HepG2 (cell line): ENCODE measurements around the gene TRRAP. TPM values are rescaled to one million over a fixed set of nuclear protein-coding genes. Genes with fewer than 3 reads are reported as not detected.
A peak's percentile ranks its signal among the peaks of the same experiment; 100 is the strongest.

Experiments used
- HNRNPH1 ChIP-seq: fragments of 200-400 bp; formaldehyde crosslinking; optimal IDR thresholded peaks from 2 replicates; pipeline ENCODE3; 2017; ENCODE audit warnings: mild to moderate bottlenecking, low read depth, low read length
- KDM4B ChIP-seq: sonication (generic); formaldehyde crosslinking; IDR thresholded peaks from 2 replicates; pipeline ENCODE4 v1.4.0; 2020; ENCODE audit warnings: missing genetic modification reagents
- REPIN1 ChIP-seq: sonication (generic); formaldehyde crosslinking; IDR thresholded peaks from 2 replicates; pipeline ENCODE4 v1.8.0; 2022; ENCODE audit warnings: missing genetic modification reagents, low read depth, mild to moderate bottlenecking, borderline replicate concordance
- RNF219 ChIP-seq: sonication (generic); formaldehyde crosslinking; IDR thresholded peaks from 2 replicates; pipeline ENCODE4 v1.5.0; 2020; ENCODE audit warnings: mild to moderate bottlenecking, missing genetic modification reagents
- SATB2 ChIP-seq: sonication (generic); formaldehyde crosslinking; IDR thresholded peaks from 2 replicates; pipeline ENCODE4 v1.5.0; 2020; ENCODE audit warnings: missing genetic modification reagents
- SNAI1 ChIP-seq: sonication (generic); formaldehyde crosslinking; IDR thresholded peaks from 2 replicates; pipeline ENCODE4 v1.5.0; 2020; ENCODE audit warnings: mild to moderate bottlenecking, missing genetic modification reagents, borderline replicate concordance
- ZFP82 ChIP-seq: sonication (generic); formaldehyde crosslinking; IDR thresholded peaks from 2 replicates; pipeline ENCODE4 v1.5.1; 2020; ENCODE audit warnings: mild to moderate bottlenecking, missing genetic modification reagents, borderline replicate concordance
- ZFP91 ChIP-seq: sonication (generic); formaldehyde crosslinking; IDR thresholded peaks from 2 replicates; pipeline ENCODE4 v1.9.0; 2022; ENCODE audit warnings: missing genetic modification reagents, mild to moderate bottlenecking, borderline replicate concordance
- ZMAT3 ChIP-seq: sonication (generic); formaldehyde crosslinking; conservative IDR thresholded peaks from 2 replicates; pipeline ENCODE4 v1.7.0; 2021; ENCODE audit warnings: missing genetic modification reagents
- ZNF280D ChIP-seq: sonication (generic); formaldehyde crosslinking; IDR thresholded peaks from 2 replicates; pipeline ENCODE4 v1.5.1; 2020; ENCODE audit warnings: mild to moderate bottlenecking, missing genetic modification reagents
- ZNF430 ChIP-seq: sonication (generic); formaldehyde crosslinking; IDR thresholded peaks from 2 replicates; pipeline ENCODE4 v1.9.0; 2021; ENCODE audit warnings: mild to moderate bottlenecking, missing genetic modification reagents
- ZNF451 ChIP-seq: sonication (generic); formaldehyde crosslinking; IDR thresholded peaks from 2 replicates; pipeline ENCODE4 v1.5.0; 2020; ENCODE audit warnings: mild to moderate bottlenecking, missing genetic modification reagents
- ZNF530 ChIP-seq: sonication (generic); formaldehyde crosslinking; IDR thresholded peaks from 2 replicates; pipeline ENCODE4 v1.5.0; 2020; ENCODE audit warnings: low read depth, mild to moderate bottlenecking, missing genetic modification reagents
- ZNF749 ChIP-seq: sonication (generic); formaldehyde crosslinking; IDR thresholded peaks from 2 replicates; pipeline ENCODE4 v1.8.0; 2022; ENCODE audit warnings: mild to moderate bottlenecking, missing genetic modification reagents, moderate library complexity, borderline replicate concordance
- polyA plus RNA-seq, 8 experiments: library from polyadenylated mRNA; depleted of rRNA in 3 of 8; stranded (reverse) in 7 of 8; unstranded in 1 of 8; fragments of >200 nt; fragmentation: Illumina TruSeq in 4 of 8; extraction: Trizol in 4 of 8; gene quantifications; 2 replicates each; pipeline versions ENCODE4 v1.2.1 to v1.2.3, GENCODE V29; 2011 to 2016; ENCODE audit warnings: low read depth in 4 of 8, missing spikeins in 1 of 8, mixed read lengths in 1 of 8; ENCODE audit not compliant: insufficient read depth in 1 of 8
- total RNA-seq, 5 experiments: library from RNA; depleted of rRNA; stranded (reverse); fragments of >200 nt; fragmentation: Illumina TruSeq; extraction: Trizol; gene quantifications; 2 replicates each; pipeline ENCODE4 v1.2.3, GENCODE V29; 2016; ENCODE audit warnings: low read depth in 1 of 5
- TF ChIP-seq, protein P1 (sequence below): sonication (generic); formaldehyde crosslinking; IDR thresholded peaks from 2 replicates; pipeline ENCODE4 v1.4.0; 2020; ENCODE audit warnings: missing genetic modification reagents
- TF ChIP-seq, protein P2 (sequence below): sonication (generic); formaldehyde crosslinking; IDR thresholded peaks from 2 replicates; pipeline ENCODE4 v1.5.0; 2020; ENCODE audit warnings: missing genetic modification reagents, mild to moderate bottlenecking, borderline replicate concordance

The TRRAP gene
- total and polyA plus RNA-seq, 2 of the 13 experiments (the other 11 are each of a cell fraction or from before 2014, with no cell fraction given) = 8.6 to 10.5 TPM

- TF ChIP-seq RNF219 (CRISPR knock-in tag) (no peak), ZFP91 (peak; percentile 31; the same call in 1 of the 2 replicates), ZNF280D (CRISPR knock-in tag) (no peak), ZNF451 (CRISPR knock-in tag) (no peak), SNAI1 (CRISPR knock-in tag) (no peak), KDM4B (no peak), REPIN1 (CRISPR knock-in tag) (peak; percentile 44; the same call in 1 of the 2 replicates), ZMAT3 (CRISPR knock-in tag) (0 out of 2 replicates have a peak, but pooled peaks have one; percentile 49), ZNF430 (no peak), HNRNPH1 (no peak), ZNF749 (no peak), SATB2 (no peak), ZFP82 (CRISPR knock-in tag) (no peak), ZNF530 (no peak)
- TF ChIP-seq, protein P1, sequence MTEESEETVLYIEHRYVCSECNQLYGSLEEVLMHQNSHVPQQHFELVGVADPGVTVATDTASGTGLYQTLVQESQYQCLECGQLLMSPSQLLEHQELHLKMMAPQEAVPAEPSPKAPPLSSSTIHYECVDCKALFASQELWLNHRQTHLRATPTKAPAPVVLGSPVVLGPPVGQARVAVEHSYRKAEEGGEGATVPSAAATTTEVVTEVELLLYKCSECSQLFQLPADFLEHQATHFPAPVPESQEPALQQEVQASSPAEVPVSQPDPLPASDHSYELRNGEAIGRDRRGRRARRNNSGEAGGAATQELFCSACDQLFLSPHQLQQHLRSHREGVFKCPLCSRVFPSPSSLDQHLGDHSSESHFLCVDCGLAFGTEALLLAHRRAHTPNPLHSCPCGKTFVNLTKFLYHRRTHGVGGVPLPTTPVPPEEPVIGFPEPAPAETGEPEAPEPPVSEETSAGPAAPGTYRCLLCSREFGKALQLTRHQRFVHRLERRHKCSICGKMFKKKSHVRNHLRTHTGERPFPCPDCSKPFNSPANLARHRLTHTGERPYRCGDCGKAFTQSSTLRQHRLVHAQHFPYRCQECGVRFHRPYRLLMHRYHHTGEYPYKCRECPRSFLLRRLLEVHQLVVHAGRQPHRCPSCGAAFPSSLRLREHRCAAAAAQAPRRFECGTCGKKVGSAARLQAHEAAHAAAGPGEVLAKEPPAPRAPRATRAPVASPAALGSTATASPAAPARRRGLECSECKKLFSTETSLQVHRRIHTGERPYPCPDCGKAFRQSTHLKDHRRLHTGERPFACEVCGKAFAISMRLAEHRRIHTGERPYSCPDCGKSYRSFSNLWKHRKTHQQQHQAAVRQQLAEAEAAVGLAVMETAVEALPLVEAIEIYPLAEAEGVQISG (CRISPR knock-in tag) = peak; percentile 18; the same call in 1 of the 2 replicates
- TF ChIP-seq, protein P2, sequence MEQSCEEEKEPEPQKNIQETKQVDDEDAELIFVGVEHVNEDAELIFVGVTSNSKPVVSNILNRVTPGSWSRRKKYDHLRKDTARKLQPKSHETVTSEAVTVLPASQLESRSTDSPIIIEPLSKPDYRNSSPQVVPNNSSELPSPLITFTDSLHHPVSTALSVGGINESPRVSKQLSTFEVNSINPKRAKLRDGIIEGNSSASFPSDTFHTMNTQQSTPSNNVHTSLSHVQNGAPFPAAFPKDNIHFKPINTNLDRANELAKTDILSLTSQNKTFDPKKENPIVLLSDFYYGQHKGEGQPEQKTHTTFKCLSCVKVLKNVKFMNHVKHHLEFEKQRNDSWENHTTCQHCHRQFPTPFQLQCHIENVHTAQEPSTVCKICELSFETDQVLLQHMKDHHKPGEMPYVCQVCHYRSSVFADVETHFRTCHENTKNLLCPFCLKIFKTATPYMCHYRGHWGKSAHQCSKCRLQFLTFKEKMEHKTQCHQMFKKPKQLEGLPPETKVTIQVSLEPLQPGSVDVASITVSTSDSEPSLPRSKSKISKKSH (CRISPR knock-in tag) = no peak
Measured at GRCh38 chr7:99040104-99040958, 162.0 kb downstream of the TRRAP start (continued).
